Activated CD4-positive, CD25-positive, alpha-beta regulatory T cell treated with anti-CD3 and anti-CD28 coated beads, Interleukin-2, amount 50 U/mL, for 24 hours (primary cell): ENCODE results near the gene USP53.
"Not testable (repeated sequence)": the region's sequence is repeated elsewhere in the genome, so short reads cannot be mapped to it uniquely, and the experiment has no call there.

Experiments used
- ATAC-seq, 2 donors: fragments of 150-1000 bp; cut with Tn5 transposase; one replicate each; pipeline ENCODE4 v1.10.0; 2021; ENCODE audit warnings: mild to moderate bottlenecking in 1 of 2, moderate library complexity in 1 of 2

The USP53 gene

DNA sequence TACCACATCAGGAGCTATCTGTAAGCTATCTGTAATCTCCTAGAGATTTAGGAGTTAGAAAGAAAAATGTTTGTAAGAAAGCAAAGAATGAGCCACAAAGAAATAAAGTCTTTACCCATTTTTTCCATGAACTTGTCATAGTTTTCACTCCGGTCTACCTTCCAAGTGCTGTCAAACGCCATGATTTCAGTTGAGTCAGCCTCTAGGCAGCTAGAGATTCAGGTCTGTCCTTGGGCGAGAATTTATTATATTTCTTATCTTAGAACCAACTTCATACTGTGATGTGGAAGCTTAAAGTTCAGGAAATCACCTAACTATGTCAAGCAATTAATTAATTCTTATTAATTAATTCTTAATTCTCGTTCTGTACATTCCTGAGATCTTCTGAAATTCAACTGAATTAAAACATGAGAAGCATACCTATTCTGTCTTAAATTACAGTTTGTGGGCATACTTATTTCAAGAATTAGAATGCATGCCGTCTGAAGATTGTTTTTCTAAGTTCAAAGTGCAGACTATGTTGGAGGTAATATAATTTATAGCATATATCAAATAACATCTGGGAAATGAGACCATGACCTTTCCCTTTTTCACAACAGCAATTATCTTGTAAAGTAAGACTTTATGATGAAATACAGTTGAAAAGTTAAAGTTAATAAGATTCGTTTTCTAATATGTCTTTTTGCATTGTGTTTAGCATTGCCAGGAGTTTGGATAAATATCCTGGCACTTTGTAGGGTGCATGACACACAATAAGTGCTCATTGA lies 109.6 kb downstream of the USP53 start, which contains the start of gene FABP2:
Gene FABP2 (minus strand): TSS at position 218 of the 767 bp plus-strand sequence. CDS start 36 bp downstream, at position 182.
- no peak for ATAC-seq

DNA sequence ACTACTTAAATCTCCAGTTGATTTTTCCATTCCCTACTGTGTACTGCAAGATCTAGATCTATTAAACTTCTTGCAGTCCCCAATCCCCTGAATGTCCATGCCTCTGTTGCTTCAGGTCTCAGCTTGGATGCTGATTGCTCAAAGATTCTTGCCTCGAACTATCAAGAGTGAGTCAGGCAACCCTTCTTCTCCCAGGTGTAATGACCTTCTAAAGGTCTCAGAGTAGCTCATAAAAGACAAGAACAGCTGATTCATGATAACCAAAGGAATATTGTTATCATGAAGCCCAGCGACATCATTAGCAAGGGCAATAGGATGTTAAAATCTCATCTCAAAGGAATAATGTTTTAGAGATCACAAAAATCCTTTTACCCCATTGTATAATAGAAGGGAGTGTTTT lies 116.2 kb downstream of the USP53 start:
- no peak for ATAC-seq

DNA sequence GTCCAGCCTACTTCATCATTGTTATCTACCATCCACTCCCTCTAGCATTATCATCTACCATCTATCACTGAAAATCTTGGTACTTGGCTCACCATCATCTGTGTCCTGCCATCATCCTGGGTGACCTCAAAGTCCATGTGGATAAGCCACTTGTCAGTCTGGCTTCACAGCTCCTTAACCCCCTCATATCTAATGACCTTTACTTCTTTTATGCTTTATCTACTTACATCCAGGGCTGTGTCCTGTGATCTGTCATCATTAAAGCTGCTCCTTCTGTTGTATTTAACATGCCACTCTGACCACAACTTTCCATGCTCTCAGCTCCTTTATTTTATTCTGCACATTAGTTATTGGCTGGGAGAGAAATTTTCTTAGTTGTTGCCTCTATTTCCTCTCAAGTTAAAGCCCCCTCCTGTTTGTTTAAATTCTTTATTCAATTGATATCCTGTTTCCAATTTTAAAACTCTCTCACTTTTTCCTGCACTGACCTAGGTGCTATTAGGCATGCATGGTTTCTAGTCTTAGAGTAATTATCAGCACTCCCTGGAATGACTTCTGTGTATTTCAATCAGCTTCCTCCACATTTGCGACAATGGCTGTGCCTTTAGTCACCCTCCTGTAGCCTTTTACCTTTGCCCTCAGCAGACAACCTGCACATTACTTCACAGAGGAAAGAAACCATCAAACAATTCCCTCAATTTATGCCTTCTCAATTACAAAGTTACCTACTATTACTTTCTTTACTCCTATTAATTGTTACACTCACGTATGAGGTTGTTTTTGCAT lies 117.5 kb downstream of the USP53 start:
- ATAC-seq: no peak

DNA sequence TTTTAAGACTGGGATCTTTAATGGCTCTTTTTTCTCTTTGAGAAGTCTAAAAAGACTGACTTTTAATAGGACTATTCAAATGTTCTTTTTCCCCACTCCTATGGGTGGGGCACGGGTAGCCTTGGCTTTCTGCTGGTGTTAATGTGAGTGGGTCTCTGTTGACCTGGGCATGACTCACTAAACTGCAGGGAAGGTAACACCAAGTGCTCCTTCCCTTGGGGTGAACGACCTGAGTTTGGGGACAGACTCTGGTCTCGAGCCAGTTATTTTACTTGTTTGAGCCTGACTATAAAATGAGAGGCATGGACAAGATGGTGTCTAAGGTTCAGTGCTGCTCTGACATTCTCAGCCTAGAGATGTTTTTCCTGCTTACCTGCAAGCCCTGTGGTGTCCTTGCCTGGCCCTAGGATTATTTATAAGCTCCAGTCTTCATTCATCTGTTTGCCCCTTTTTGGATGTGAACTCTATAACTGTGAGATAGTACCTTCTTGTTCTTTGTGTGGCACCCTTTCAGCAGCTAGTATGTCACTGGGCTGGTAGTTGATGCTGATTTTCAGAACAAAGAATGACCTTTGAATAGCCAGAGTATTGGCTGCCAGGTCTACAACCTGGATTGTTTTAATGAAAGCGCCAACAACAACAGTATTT lies 123.9 kb downstream of the USP53 start:
- ATAC-seq: not testable (repeated sequence)

DNA sequence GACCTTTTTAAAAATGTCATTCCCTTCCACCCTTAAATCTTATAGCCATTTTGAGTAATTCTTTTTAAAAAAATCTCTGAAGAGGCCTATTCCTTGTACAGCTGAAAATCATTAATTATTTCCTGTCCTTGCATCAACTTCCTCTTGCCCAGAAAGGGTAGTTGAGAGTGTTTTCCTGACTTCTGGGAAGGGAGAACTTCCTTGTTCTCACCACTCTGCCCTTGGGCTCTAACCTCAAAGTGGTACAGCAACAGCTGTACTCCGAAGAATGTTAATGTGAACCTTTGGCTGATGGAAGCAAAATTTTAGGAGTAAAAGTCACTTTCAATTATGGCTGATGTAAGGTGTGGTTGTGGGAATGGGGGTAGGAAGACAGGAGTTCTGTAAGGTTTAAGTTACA lies 124.5 kb downstream of the USP53 start:
- ATAC-seq: no peak

DNA sequence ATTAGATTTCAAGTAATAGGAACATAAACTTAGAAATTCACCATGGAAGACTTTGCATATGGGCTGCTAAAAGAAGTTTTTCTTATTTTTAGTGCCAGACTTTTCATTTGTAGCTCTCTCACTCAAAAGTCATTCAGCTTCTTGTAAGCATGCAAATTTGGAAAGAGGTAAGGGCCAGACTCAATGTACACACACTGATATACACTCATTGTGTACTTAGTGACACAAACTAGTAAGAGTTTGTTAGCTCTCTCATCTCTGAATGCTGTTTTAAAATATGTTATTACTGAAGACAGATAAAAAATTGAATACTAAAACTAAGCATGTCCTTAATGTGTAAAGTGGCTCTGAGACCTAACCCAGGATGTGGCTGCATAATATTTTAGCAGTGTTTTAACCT lies 127.4 kb downstream of the USP53 start:
- not testable (repeated sequence) for ATAC-seq

DNA sequence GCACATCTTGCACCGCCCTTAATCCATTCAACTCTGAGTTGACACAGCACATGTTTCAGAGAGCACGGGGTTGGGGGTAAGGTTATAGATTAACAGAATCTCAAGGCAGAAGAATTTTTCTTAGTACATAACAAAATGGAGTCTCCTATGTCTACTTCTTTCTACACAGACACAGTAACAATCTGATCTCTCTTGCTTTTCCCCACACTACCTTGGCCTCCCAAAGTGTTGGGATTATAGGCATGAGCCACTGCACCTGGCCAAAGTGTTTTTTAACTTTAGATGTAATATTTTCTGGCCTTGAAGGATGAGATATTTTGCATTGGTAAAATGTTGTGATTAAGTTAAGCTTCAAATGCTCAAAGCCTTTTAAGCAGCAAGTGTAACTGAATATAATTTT lies 130.8 kb downstream of the USP53 start:
- not testable (repeated sequence) for ATAC-seq
